GM23248 (cell line): Measurements from ENCODE around the gene USP53. TPM values are rescaled to one million over a fixed set of nuclear protein-coding genes. Genes with fewer than 3 reads are reported as not detected.

Experiments used
- DNase-seq: peaks from one replicate; pipeline ENCODE4 v3.0.0-alpha.2; 2015
- H2AFZ ChIP-seq: fragments of 200-600 bp; sonication (generic); 2 replicates; pipeline ENCODE4 v1.6.1; 2016; ENCODE audit warnings: antibody characterized with exemption
- H3F3A ChIP-seq: fragments of 200-600 bp; sonication (generic); 2 replicates; pipeline ENCODE4 v1.6.1; 2016; ENCODE audit warnings: mild to moderate bottlenecking, antibody characterized with exemption, mixed run types; ENCODE audit not compliant: insufficient read depth
- H3K27ac ChIP-seq: fragments of 200-600 bp; sonication (generic); 2 replicates; pipeline ENCODE4 v1.5.1; 2016; ENCODE audit warnings: mild to moderate bottlenecking
- H3K27me3 ChIP-seq: fragments of 200-600 bp; sonication (generic); replicated peaks from 2 replicates; pipeline ENCODE4 v1.6.1; 2016; ENCODE audit warnings: mild to moderate bottlenecking; ENCODE audit not compliant: insufficient read depth
- H3K36me3 ChIP-seq: fragments of 200-600 bp; sonication (generic); 2 replicates; pipeline ENCODE4 v1.6.1; 2016; ENCODE audit warnings: low read depth, mild to moderate bottlenecking
- H3K4me1 ChIP-seq: fragments of 200-600 bp; sonication (generic); 2 replicates; pipeline ENCODE4 v1.6.1; 2016; ENCODE audit warnings: mild to moderate bottlenecking; ENCODE audit not compliant: insufficient read depth
- H3K4me2 ChIP-seq: fragments of 200-600 bp; sonication (generic); one replicate; pipeline ENCODE4 v1.6.1; 2016; ENCODE audit warnings: mild to moderate bottlenecking; ENCODE audit not compliant: unreplicated experiment
- H3K4me3 ChIP-seq: fragments of 200-600 bp; sonication (generic); 2 replicates; pipeline ENCODE4 v1.5.1; 2016; ENCODE audit warnings: mild to moderate bottlenecking
- H3K79me2 ChIP-seq: fragments of 200-600 bp; sonication (generic); 2 replicates; pipeline ENCODE4 v1.6.1; 2016; ENCODE audit warnings: mild to moderate bottlenecking; ENCODE audit not compliant: insufficient read depth
- H3K9ac ChIP-seq: fragments of 200-600 bp; sonication (generic); 2 replicates; pipeline ENCODE4 v1.6.1; 2016; ENCODE audit warnings: mild to moderate bottlenecking
- H3K9me2 ChIP-seq: fragments of 200-600 bp; sonication (generic); 2 replicates; pipeline ENCODE4 v1.6.1; 2016; ENCODE audit warnings: mixed run types, mild to moderate bottlenecking, moderate library complexity; ENCODE audit not compliant: insufficient read depth
- H3K9me3 ChIP-seq: fragments of 200-600 bp; sonication (generic); one replicate; pipeline ENCODE4 v1.6.1; 2017; ENCODE audit warnings: low read depth
- H4K20me1 ChIP-seq: fragments of 200-600 bp; sonication (generic); 2 replicates; pipeline ENCODE4 v1.6.0; 2016; ENCODE audit not compliant: insufficient read depth
- EZH2 ChIP-seq: fragments of 200-600 bp; sonication (generic); IDR thresholded peaks from 2 replicates; pipeline ENCODE4 v1.6.1; 2018; ENCODE audit warnings: antibody characterized with exemption, mild to moderate bottlenecking; ENCODE audit not compliant: insufficient read depth, poor library complexity, severe bottlenecking
- EZH2phosphoT487 ChIP-seq: fragments of 200-600 bp; sonication (generic); IDR thresholded peaks from 2 replicates; pipeline ENCODE4 v1.6.1; 2018; ENCODE audit warnings: antibody characterized with exemption, moderate library complexity, mild to moderate bottlenecking, low read depth; ENCODE audit not compliant: insufficient read depth
- WGBS, 2 experiments: methylation state at CpG; one replicate each; pipeline ENCODE4 v1.1.6; 2015 to 2017; ENCODE audit warnings: low lambda C conversion rate in 2 of 2, low coverage in 1 of 2; ENCODE audit errors: missing lambda C conversion rate in 2 of 2; 5-methylcytosine and 5-hydroxymethylcytosine counted together
- in situ Hi-C: fragments of 300-500 bp; cut with MboI; formaldehyde crosslinking; loops from 2 replicates; pipeline ENCODE4 v1.15.0; 2020
- polyA plus RNA-seq: library from polyadenylated mRNA; unstranded; fragments of >200 nt; fragmentation: Nextera tagmentation; extraction: Ambion mirVana; gene quantifications from 2 replicates; pipeline ENCODE4 v1.2.1, GENCODE V29; 2016
- total RNA-seq: library from RNA; depleted of rRNA; stranded (reverse); fragments of >200 nt; shearing (Covaris generic); gene quantifications from 2 replicates; pipeline ENCODE4 v1.2.3, GENCODE V29; 2014

Gene USP53
- total and polyA plus RNA-seq, 2 experiments from 2014 or later = 26.0 to 42.4 TPM

- H3K79me2 ChIP-seq = peaks cover 93% of the 10 kb centered on the region
These were observed 15.9 kb downstream of the USP53 start for GRCh38 chr4:119228406-119228805.

GRCh38 chr4:119229908-119230687 lies 17.6 kb downstream of the USP53 start:
- no peak for DNase-seq
- Histone ChIP-seq H3K9ac (no peak overlapping the region), H3K4me1 (peaks cover 29% of the 10 kb centered on the region), H3K79me2 (peaks cover 93% of the 10 kb centered on the region), H3K27ac (no peak overlapping the region), H3K4me2 (no peak overlapping the region), H3F3A (peaks cover 42% of the 10 kb centered on the region), H4K20me1 (no peaks in the 10 kb centered on the region), H2AFZ (no peak overlapping the region), H3K4me3 (no peak overlapping the region), H3K36me3 (peaks cover 23% of the 10 kb centered on the region), H3K27me3 (no peaks in the 10 kb centered on the region), H3K9me2 (no peaks in the 10 kb centered on the region), H3K9me3 (no peaks in the 10 kb centered on the region)
- TF ChIP-seq EZH2 (no peak), EZH2phosphoT487 (no peak)
- in situ Hi-C loops = no loop called here
- 97 to 99% methylated on average over 4 of the region's 4 CpGs for WGBS, 2 experiments

More at GRCh38 chr4:119228406-119228805, 15.9 kb downstream of the USP53 start:
- 97 to 100% methylated on average over 3 of the region's 3 CpGs for WGBS, 2 experiments
- H3K4me1 ChIP-seq = peaks cover 20% of the 10 kb centered on the region
- H3K9ac ChIP-seq = no peak overlapping the region
- no peak overlapping the region for H3K4me3 ChIP-seq
- DNase-seq = no peak
- no peaks in the 10 kb centered on the region for H3K27me3 ChIP-seq
- no peaks in the 10 kb centered on the region for H3K9me2 ChIP-seq
- no peaks in the 10 kb centered on the region for H4K20me1 ChIP-seq
- no peak overlapping the region for H3K4me2 ChIP-seq
- TF ChIP-seq EZH2 (no peak), EZH2phosphoT487 (no peak)
- peaks cover 36% of the 10 kb centered on the region for H3K36me3 ChIP-seq
- peaks cover 39% of the 10 kb centered on the region for H3F3A ChIP-seq
- H3K9me3 ChIP-seq = no peaks in the 10 kb centered on the region
- H2AFZ ChIP-seq = no peak overlapping the region
- in situ Hi-C loops = no loop called here
- 0 out of 2 replicates have a peak overlapping the region, but pooled peaks have one; percentile 3 for H3K27ac ChIP-seq

DNA sequence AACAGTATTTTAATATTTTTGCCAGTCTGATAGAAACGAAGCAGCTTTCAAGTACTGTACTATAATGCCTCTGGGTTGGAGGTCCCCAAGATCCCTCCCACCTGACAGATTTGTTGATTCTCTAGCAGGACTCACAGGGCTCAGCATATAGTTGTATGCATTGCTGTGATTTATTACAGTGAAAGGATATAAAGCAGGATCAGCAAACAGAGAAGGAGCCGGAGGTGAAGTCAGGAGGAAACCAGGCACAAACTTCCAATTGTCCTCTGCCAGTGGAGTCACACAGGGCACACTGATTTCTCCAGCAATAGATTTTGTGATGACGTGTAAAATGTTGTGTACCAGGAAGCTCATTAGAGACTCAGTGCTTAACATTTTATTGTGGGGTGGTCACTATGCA lies 19.0 kb downstream of the USP53 start:
- H3K9me3 ChIP-seq = no peaks in the 10 kb centered on the region
- in situ Hi-C loops = no loop called here
- H3K27ac ChIP-seq = no peak overlapping the region
- H3K79me2 ChIP-seq = peaks cover 91% of the 10 kb centered on the region
- no peak overlapping the region for H3K9ac ChIP-seq
- no peak for DNase-seq
- WGBS, 2 experiments = 71 to 83% methylated on average over 3 of the region's 3 CpGs
- H3K36me3 ChIP-seq = peaks cover 20% of the 10 kb centered on the region
- TF ChIP-seq EZH2 (no peak), EZH2phosphoT487 (no peak)
- peaks cover 43% of the 10 kb centered on the region; the same call in 1 of the 2 replicates for H3F3A ChIP-seq
- no peak overlapping the region for H3K4me2 ChIP-seq
- H3K27me3 ChIP-seq = no peaks in the 10 kb centered on the region
- H3K9me2 ChIP-seq = no peaks in the 10 kb centered on the region
- no peak overlapping the region for H3K4me3 ChIP-seq
- H3K4me1 ChIP-seq = peaks cover 29% of the 10 kb centered on the region
- no peaks in the 10 kb centered on the region for H4K20me1 ChIP-seq
- H2AFZ ChIP-seq = no peak overlapping the region

DNA sequence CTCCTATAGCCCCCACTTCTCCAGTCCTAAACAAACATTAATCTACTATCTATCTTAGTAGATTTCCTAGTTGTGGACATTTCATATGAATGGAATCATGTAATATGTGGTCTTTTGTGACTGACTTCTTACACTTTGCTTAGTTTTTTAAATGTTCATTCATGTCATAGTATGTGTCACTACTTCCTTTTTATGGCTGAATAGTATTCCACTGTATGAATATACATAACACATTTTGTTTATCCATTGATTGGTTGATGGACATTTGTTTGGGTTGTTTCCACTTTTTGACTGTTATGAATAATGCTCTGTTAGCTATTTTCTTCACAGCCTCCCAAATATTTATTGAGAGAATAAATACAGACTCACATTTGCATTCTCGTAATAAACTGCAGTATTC lies 19.8 kb downstream of the USP53 start:
- peaks cover 38% of the 10 kb centered on the region; the same call in 1 of the 2 replicates for H3F3A ChIP-seq
- peaks cover 92% of the 10 kb centered on the region for H3K79me2 ChIP-seq
- no peak overlapping the region for H3K4me2 ChIP-seq
- H4K20me1 ChIP-seq = no peaks in the 10 kb centered on the region
- H3K36me3 ChIP-seq = peaks cover 24% of the 10 kb centered on the region
- H3K9me3 ChIP-seq = no peaks in the 10 kb centered on the region
- no peak for DNase-seq
- peaks cover 28% of the 10 kb centered on the region for H3K4me1 ChIP-seq
- H3K9me2 ChIP-seq = no peaks in the 10 kb centered on the region
- in situ Hi-C loops = no loop called here
- no peak overlapping the region for H3K27ac ChIP-seq
- no peak overlapping the region for H3K4me3 ChIP-seq
- TF ChIP-seq EZH2phosphoT487 = no peak
- TF ChIP-seq EZH2 = no peak
- no peak overlapping the region for H3K9ac ChIP-seq
- H3K27me3 ChIP-seq = no peaks in the 10 kb centered on the region
- H2AFZ ChIP-seq = no peak overlapping the region
- 92 to 100% methylated on average over 1 of the region's 1 CpG for WGBS, 2 experiments
